Fibroblast of the aortic adventitia (primary cell): ENCODE data around the gene UPK3B. TPM values are rescaled to one million over a fixed set of nuclear protein-coding genes. Genes with fewer than 3 reads are reported as not detected.
"Not testable (repeated sequence)": the region's sequence is repeated elsewhere in the genome, so short reads cannot be mapped to it uniquely, and the experiment has no call there.

Source experiments
- DNase-seq: peaks from one replicate; pipeline ENCODE4 v3.0.0-alpha.2; 2010; ENCODE audit warnings: low read depth
- H3K4me3 ChIP-seq: 2 replicates; pipeline ENCODE4 v1.5.1; 2011; ENCODE audit warnings: low read depth, mild to moderate bottlenecking, control low read depth, low read length, moderate library complexity
- total RNA-seq: library from RNA; depleted of rRNA; stranded (reverse); fragments of >200 nt; gene quantifications from 2 replicates; pipeline ENCODE4 v1.2.3, GENCODE V29; 2012; ENCODE audit warnings: low replicate concordance
- TF ChIP-seq, protein P1 (sequence below): IDR thresholded peaks from 2 replicates; pipeline ENCODE4 v1.5.1; 2011; ENCODE audit warnings: mild to moderate bottlenecking, low read length, control low read depth, inconsistent platforms; ENCODE audit not compliant: insufficient read depth

Gene UPK3B
- total RNA-seq: 0.16 and 0.18 TPM in 2 replicates

- TF ChIP-seq, protein P1, sequence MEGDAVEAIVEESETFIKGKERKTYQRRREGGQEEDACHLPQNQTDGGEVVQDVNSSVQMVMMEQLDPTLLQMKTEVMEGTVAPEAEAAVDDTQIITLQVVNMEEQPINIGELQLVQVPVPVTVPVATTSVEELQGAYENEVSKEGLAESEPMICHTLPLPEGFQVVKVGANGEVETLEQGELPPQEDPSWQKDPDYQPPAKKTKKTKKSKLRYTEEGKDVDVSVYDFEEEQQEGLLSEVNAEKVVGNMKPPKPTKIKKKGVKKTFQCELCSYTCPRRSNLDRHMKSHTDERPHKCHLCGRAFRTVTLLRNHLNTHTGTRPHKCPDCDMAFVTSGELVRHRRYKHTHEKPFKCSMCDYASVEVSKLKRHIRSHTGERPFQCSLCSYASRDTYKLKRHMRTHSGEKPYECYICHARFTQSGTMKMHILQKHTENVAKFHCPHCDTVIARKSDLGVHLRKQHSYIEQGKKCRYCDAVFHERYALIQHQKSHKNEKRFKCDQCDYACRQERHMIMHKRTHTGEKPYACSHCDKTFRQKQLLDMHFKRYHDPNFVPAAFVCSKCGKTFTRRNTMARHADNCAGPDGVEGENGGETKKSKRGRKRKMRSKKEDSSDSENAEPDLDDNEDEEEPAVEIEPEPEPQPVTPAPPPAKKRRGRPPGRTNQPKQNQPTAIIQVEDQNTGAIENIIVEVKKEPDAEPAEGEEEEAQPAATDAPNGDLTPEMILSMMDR: no peak
- DNase-seq: no peak
- H3K4me3 ChIP-seq: no peak within 1 kb of the TSS
Observed at GRCh38 chr7:76509931-76510877, at the start of gene UPK3B. UPK3B (plus strand) TSS chr7:76510552; CDS start chr7:76510653, 101 bp downstream.

DNA sequence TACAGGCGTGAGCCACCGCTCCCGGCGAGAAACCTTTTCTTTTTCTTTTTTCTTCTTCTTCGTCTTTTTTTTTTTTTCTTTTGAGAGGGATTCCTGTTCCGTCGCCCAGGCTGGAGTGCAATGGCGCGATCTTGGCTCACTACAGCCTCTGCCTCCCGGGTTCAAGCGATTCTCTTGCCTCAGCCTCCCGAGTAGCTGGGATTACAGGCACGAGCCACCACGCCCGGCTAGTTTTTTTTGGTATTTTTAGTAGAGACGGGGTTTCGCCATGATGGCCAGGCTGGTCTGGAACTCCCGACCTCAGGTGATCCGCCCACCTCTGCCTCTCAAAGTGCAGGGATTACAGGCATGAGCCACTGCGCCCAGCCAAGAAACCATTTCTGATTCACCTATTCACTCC, 49.6 kb upstream of the UPK3B start:
- not testable (repeated sequence) for H3K4me3 ChIP-seq, DNase-seq

DNA sequence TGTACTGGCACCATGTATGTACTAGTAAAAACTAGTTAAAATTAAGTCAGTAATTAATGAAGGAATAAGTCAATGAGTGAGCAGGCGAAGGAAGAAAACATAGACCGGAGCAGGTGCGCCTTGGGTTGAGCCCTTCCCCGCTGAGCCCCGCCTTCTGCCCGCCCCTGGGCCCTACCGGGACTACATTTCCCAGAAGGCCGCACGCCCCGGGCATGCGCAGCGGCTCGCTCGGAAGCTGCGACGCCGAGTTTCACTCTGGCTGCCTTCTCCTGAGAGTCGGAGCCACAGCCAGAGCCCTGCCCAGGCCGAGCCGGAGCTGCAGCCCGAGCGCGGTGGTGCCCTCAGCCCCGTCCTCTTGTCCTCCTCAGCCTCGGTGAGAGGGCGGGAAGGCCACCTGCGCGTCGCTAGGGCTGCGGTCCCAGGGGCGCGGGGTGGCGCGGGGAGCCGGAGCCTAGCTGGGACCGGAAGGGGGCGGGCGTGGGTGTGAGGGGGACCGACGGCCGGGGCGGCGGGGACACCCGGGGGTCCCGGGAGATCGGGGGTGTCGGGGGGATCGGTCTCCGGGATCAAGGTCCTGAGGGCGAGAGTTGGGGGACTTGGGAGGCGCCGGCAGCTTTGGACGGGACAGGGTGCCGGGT, 48.8 kb upstream of the UPK3B start, which contains the start of gene DTX2:
Gene DTX2, plus strand, starts transcription at position 246 of the 638 bp plus-strand sequence. CDS start 18,801 bp downstream, outside the sequence.
- H3K4me3 ChIP-seq: peak within 1 kb of the TSS; percentile 58
- not testable (repeated sequence) for DNase-seq

- H3K4me3 ChIP-seq, DNase-seq: not testable (repeated sequence)
Observed at GRCh38 chr7:76462271-76462882, 48.0 kb upstream of the UPK3B start.

GRCh38 chr7:76464959-76465358, 45.4 kb upstream of the UPK3B start:
- DNase-seq, H3K4me3 ChIP-seq: not testable (repeated sequence)

DNA sequence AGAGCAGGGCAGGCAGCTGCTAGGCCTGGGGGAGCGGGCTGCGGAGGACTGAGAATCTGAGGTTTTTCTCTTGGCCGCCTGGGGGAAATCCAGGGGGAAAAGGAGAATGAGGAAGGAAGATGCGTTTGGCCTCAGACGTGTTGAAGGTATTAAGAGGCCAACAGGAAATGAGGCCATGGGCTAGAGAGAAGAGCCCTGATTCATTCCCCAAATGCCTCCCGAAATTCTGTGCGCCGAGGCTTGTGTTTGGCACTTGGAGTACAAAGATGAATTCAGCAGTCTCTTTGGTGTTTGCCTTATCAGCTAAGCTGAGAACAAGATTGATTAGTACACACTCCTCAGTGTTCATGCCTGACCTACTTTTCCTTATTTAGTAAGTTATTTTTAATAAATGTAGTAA, 44.4 kb upstream of the UPK3B start:
- H3K4me3 ChIP-seq, DNase-seq: not testable (repeated sequence)

DNA sequence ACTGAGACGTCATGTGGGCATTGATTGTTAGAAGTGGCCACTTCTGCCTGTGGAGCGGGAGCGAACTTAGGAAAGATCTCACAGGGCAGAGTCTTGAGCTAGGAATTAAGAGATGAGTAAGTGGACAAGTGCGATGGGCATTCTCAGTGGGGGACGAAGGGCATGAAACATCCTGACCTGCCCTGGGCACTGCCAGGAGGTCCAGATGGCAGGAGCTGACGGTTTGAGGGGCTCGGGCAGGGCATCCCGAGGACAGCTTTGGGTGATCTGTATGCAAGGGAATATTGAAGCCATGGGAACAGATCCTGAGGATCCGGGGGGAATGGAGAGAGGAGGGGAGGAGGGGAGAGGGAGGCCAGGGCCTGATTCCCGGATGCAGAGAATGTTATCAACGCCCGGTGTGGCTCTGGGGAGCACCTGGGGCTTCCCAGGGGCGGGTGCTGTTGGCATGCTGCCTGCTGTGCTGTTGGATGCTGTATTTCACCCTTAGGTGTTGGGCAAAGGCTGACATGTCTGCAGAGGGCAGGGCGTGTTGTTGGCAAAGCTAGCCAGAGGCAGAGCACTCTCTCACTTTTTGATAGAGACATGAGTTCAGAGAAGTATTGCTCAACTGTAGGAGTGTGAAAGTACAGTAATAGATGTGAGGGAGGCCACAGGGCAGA, 42.5 kb upstream of the UPK3B start:
- not testable (repeated sequence) for DNase-seq

GRCh38 chr7:76471556-76472221, 38.7 kb upstream of the UPK3B start:
- not testable (repeated sequence) for DNase-seq, H3K4me3 ChIP-seq

More for the DNA sequence above, 42.5 kb upstream of the UPK3B start:
- not testable (repeated sequence) for H3K4me3 ChIP-seq

DNA sequence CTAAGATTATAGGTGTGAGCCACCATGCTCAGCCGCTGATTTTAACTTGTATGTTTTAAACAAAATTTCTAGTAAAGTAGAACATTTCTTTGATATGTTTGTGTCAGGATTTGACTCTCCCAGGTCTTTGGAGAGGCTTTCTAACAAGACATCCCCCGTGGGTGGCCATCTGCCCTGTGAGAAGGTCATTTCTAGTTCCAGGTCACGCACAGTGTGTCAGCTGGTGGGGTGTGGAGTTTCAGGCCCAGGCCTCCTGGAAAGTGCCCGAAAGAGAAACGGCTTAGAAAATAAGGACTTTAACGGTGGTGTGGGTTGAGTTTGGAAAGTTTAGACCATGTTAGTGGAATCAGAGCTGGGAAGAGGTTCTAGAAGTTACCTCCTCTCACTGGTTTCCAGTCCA, 37.3 kb upstream of the UPK3B start:
- not testable (repeated sequence) for DNase-seq, H3K4me3 ChIP-seq

GRCh38 chr7:76476280-76476679, 34.1 kb upstream of the UPK3B start:
- DNase-seq, H3K4me3 ChIP-seq: not testable (repeated sequence)

- H3K4me3 ChIP-seq, DNase-seq: not testable (repeated sequence)
Observed at GRCh38 chr7:76476742-76477474, 33.4 kb upstream of the UPK3B start.

- H3K4me3 ChIP-seq, DNase-seq: not testable (repeated sequence)
Observed at GRCh38 chr7:76479628-76480027, 30.7 kb upstream of the UPK3B start.

- not testable (repeated sequence) for H3K4me3 ChIP-seq, DNase-seq
Observed at GRCh38 chr7:76480403-76481253, 29.7 kb upstream of the UPK3B start.

GRCh38 chr7:76482660-76483059, 27.7 kb upstream of the UPK3B start:
- H3K4me3 ChIP-seq, DNase-seq: not testable (repeated sequence)

- not testable (repeated sequence) for DNase-seq, H3K4me3 ChIP-seq
Observed at GRCh38 chr7:76483081-76483480, 27.3 kb upstream of the UPK3B start.
